ENCODE data around the gene YWHAG.

DNA sequence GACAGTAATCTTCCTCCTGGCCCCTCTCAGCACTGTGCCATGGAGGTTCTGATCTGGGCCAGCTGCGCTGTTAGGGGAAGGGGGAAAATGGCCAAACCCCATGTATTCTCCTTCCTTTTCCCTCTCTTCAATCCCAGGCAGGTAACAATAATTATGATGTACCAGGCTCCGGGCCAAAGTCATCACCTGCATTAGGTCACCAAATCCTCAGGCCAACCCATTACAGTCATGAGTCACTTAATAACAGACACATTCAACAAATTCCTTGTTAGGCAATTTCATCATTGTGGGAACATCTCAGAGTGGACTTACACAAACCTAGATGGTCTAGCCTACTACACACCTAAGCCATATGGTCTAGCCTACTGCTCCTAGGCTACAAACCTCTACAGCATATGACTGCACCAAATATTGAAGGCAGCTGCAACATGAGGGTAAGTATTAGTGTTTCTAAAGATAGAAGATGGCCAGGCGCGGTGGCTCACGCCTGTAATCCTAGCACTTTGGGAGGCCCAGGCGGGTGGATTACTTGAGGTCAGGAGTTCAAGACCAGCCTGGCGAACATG lies 58.5 kb downstream of the YWHAG start:
- no peak for TF ChIP-seq CTCF (conservative IDR thresholded peaks at IDR 0.05; ENCODE audit: low read depth in 2 of 2)
- no peak for TF ChIP-seq POLR2AphosphoS5 (IDR thresholded peaks at IDR 0.05; ENCODE audit: low read depth)
- TF ChIP-seq NANOG (IDR thresholded peaks at IDR 0.05; ENCODE audit: borderline replicate concordance) = no peak
- TF ChIP-seq EZH2 (IDR thresholded peaks at IDR 0.05; ENCODE audit: low read depth, unreplicated experiment) = no peak
- TF ChIP-seq EZH2phosphoT487 (IDR thresholded peaks at IDR 0.05; ENCODE audit: unreplicated experiment) = no peak
- TF ChIP-seq, protein P1, sequence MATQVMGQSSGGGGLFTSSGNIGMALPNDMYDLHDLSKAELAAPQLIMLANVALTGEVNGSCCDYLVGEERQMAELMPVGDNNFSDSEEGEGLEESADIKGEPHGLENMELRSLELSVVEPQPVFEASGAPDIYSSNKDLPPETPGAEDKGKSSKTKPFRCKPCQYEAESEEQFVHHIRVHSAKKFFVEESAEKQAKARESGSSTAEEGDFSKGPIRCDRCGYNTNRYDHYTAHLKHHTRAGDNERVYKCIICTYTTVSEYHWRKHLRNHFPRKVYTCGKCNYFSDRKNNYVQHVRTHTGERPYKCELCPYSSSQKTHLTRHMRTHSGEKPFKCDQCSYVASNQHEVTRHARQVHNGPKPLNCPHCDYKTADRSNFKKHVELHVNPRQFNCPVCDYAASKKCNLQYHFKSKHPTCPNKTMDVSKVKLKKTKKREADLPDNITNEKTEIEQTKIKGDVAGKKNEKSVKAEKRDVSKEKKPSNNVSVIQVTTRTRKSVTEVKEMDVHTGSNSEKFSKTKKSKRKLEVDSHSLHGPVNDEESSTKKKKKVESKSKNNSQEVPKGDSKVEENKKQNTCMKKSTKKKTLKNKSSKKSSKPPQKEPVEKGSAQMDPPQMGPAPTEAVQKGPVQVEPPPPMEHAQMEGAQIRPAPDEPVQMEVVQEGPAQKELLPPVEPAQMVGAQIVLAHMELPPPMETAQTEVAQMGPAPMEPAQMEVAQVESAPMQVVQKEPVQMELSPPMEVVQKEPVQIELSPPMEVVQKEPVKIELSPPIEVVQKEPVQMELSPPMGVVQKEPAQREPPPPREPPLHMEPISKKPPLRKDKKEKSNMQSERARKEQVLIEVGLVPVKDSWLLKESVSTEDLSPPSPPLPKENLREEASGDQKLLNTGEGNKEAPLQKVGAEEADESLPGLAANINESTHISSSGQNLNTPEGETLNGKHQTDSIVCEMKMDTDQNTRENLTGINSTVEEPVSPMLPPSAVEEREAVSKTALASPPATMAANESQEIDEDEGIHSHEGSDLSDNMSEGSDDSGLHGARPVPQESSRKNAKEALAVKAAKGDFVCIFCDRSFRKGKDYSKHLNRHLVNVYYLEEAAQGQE (IDR thresholded peaks at IDR 0.05; ENCODE audit: unreplicated experiment) = no peak
- no peak for TF ChIP-seq CREB1 (CRISPR knock-in tag; IDR thresholded peaks at IDR 0.05; ENCODE audit: low read depth)
- TF ChIP-seq ZNF462 (CRISPR knock-in tag; IDR thresholded peaks at IDR 0.05) = no peak
- no peak for TF ChIP-seq ZNF114 (CRISPR knock-in tag; IDR thresholded peaks at IDR 0.05)
- no peak for TF ChIP-seq JUNB (IDR thresholded peaks at IDR 0.05; ENCODE audit: unreplicated experiment)
- TF ChIP-seq STAT1 (IDR thresholded peaks at IDR 0.05; ENCODE audit: unreplicated experiment) = no peak
- TF ChIP-seq, protein P2, sequence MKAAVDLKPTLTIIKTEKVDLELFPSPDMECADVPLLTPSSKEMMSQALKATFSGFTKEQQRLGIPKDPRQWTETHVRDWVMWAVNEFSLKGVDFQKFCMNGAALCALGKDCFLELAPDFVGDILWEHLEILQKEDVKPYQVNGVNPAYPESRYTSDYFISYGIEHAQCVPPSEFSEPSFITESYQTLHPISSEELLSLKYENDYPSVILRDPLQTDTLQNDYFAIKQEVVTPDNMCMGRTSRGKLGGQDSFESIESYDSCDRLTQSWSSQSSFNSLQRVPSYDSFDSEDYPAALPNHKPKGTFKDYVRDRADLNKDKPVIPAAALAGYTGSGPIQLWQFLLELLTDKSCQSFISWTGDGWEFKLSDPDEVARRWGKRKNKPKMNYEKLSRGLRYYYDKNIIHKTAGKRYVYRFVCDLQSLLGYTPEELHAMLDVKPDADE (IDR thresholded peaks at IDR 0.05) = no peak
